B cell (primary cell): ENCODE results near the gene ACP7. TPM values are rescaled to one million over a fixed set of nuclear protein-coding genes. Genes with fewer than 3 reads are reported as not detected.

Experiments
- ATAC-seq: fragments of 200-7000 bp; cut with Tn5 transposase; one replicate; pipeline ENCODE4 v1.10.0; 2021; ENCODE audit warnings: low read depth, mild to moderate bottlenecking, moderate number of reproducible peaks, moderate library complexity
- CTCF ChIA-PET: fragments of 350-600 bp; sonication (Branson Sonifier 250); formaldehyde crosslinking; loops from one replicate; lab custom pipeline; 2021; ENCODE audit warnings: antibody characterized with exemption, inconsistent platforms; lab: Charles Lee
- POLR2A ChIA-PET: fragments of 350-600 bp; sonication (Branson Sonifier 250); formaldehyde crosslinking; loops from one replicate; lab custom pipeline; 2021; ENCODE audit warnings: antibody characterized with exemption; lab: Charles Lee
- DNase-seq: peaks from one replicate; pipeline ENCODE4 v3.0.0; 2013
- H2AFZ ChIP-seq: 2 replicates; pipeline ENCODE4 v1.6.1; 2012; ENCODE audit warnings: mild to moderate bottlenecking, low read depth, low read length; ENCODE audit not compliant: insufficient read depth, poor library complexity, severe bottlenecking
- H3K27ac ChIP-seq, 2 donors: 1 replicate in 1 of 2; 2 replicates in 1 of 2; pipeline ENCODE4 v1.5.1; 2012 to 2013; ENCODE audit warnings: low read length in 2 of 2, mild to moderate bottlenecking in 2 of 2, moderate library complexity in 1 of 2
- H3K27me3 ChIP-seq, 4 experiments: fragments of 200-600 bp in 1 of 4; sonication (generic) in 1 of 4; replicated peaks in 1 of 4; 1 replicate in 2 of 4; 2 replicates in 2 of 4; pipeline versions ENCODE4 v1.6.1 to v1.7.0; 2013 to 2016; ENCODE audit warnings: low read length in 3 of 4, mild to moderate bottlenecking in 2 of 4, mixed read lengths in 1 of 4, moderate library complexity in 1 of 4; ENCODE audit not compliant: insufficient read depth in 4 of 4, control insufficient read depth in 3 of 4; ENCODE audit errors: control extremely low read depth in 1 of 4
- H3K36me3 ChIP-seq, 2 experiments: replicated peaks in 1 of 2; 1 replicate in 1 of 2; 2 replicates in 1 of 2; pipeline versions ENCODE4 v1.6.1 to v1.7.1; 2013; ENCODE audit warnings: low read length in 1 of 2; ENCODE audit not compliant: insufficient read depth in 2 of 2, control insufficient read depth in 1 of 2; ENCODE audit errors: control extremely low read depth in 1 of 2, extremely low read depth in 1 of 2
- H3K4me1 ChIP-seq, 2 donors: fragments of 200-600 bp in 1 of 2; sonication (generic) in 1 of 2; 1 replicate in 1 of 2; 2 replicates in 1 of 2; pipeline versions ENCODE4 v1.5.1 to v1.6.1; 2013 to 2017; ENCODE audit warnings: low read length in 2 of 2; ENCODE audit not compliant: control insufficient read depth in 2 of 2, insufficient read depth in 2 of 2
- H3K4me2 ChIP-seq: replicated peaks from 2 replicates; pipeline ENCODE3; 2012; ENCODE audit warnings: mild to moderate bottlenecking, low read depth, low read length; ENCODE audit not compliant: poor library complexity, severe bottlenecking
- H3K4me3 ChIP-seq, 5 experiments: fragments of 200-600 bp in 1 of 5; sonication (generic) in 1 of 5; 1 replicate in 3 of 5; 2 replicates in 2 of 5; pipeline versions ENCODE4 v1.5.1 to v1.7.0; 2011 to 2016; ENCODE audit warnings: low read length in 4 of 5, mild to moderate bottlenecking in 4 of 5, low read depth in 2 of 5, control low read depth in 1 of 5, moderate library complexity in 1 of 5; ENCODE audit not compliant: insufficient read depth in 1 of 5; ENCODE audit errors: control extremely low read depth in 1 of 5, extremely low read depth in 1 of 5
- H3K79me2 ChIP-seq: fragments of 200-600 bp; sonication (generic); one replicate; pipeline ENCODE4 v1.6.0; 2016; ENCODE audit warnings: low read length; ENCODE audit not compliant: control insufficient read depth, insufficient read depth
- H3K9ac ChIP-seq: fragments of 200-600 bp; sonication (generic); 2 replicates; pipeline ENCODE4 v1.6.1; 2017; ENCODE audit warnings: mild to moderate bottlenecking, low read length, moderate library complexity
- H3K9me3 ChIP-seq, 3 donors: one replicate each; pipeline versions ENCODE4 v1.6.1 to v1.7.1; 2013; ENCODE audit warnings: low read length in 2 of 3; ENCODE audit not compliant: control insufficient read depth in 2 of 3, insufficient read depth in 1 of 3; ENCODE audit errors: control extremely low read depth in 1 of 3
- H4K20me1 ChIP-seq: 2 replicates; pipeline ENCODE4 v1.6.0; 2012; ENCODE audit warnings: mild to moderate bottlenecking, low read length; ENCODE audit not compliant: insufficient read depth, control insufficient read depth, poor library complexity, severe bottlenecking
- H3K27ac Mint-ChIP-seq: one replicate; pipeline ENCODE4 v1.8.0; 2021; ENCODE audit warnings: mixed read lengths
- H3K27me3 Mint-ChIP-seq: one replicate; pipeline ENCODE4 v1.8.0; 2021; ENCODE audit warnings: mixed read lengths
- H3K4me1 Mint-ChIP-seq: one replicate; pipeline ENCODE4 v1.8.0; 2021; ENCODE audit warnings: mixed read lengths
- H3K4me3 Mint-ChIP-seq: one replicate; pipeline ENCODE4 v1.8.0; 2021; ENCODE audit warnings: mixed read lengths
- H3K9me3 Mint-ChIP-seq: one replicate; pipeline ENCODE4 v1.8.0; 2022; ENCODE audit warnings: mixed read lengths; ENCODE audit not compliant: insufficient read depth
- CTCF ChIP-seq: fragments of 200-600 bp; IDR thresholded peaks from one replicate; pipeline ENCODE4 v1.8.0; 2022; ENCODE audit warnings: antibody characterized with exemption, mild to moderate bottlenecking
- EZH2 ChIP-seq: IDR thresholded peaks from 2 replicates; pipeline ENCODE4 v1.6.1; 2012; ENCODE audit warnings: borderline replicate concordance, low read depth, mild to moderate bottlenecking, moderate library complexity, low read length; ENCODE audit not compliant: insufficient read depth, poor library complexity, severe bottlenecking
- WGBS: methylation state at CpG from one replicate; pipeline ENCODE4 v1.1.5; 2013; ENCODE audit warnings: missing lambda C conversion rate; ENCODE audit not compliant: insufficient coverage; 5-methylcytosine and 5-hydroxymethylcytosine counted together
- intact Hi-C: fragments of 100-400 bp; cut with micrococcal nuclease; formaldehyde crosslinking; loops from one replicate; pipeline ENCODE4 v1.10.0; 2022
- polyA plus RNA-seq: library from polyadenylated mRNA; depleted of rRNA; stranded (reverse); fragments of >200 nt; gene quantifications from 2 replicates; pipeline ENCODE4 v1.2.3, GENCODE V29; 2012
- total RNA-seq, 2 donors: library from RNA; stranded (reverse); fragments of 120-200 nt in 1 of 2; gene quantifications; 1 replicate in 1 of 2; 2 replicates in 1 of 2; pipeline versions ENCODE4 v1.2.3 to v1.2.4, GENCODE V29; 2013 to 2022

ACP7 gene
- total and polyA plus RNA-seq, 2 donors (not counting 1 experiment from before 2014, with no cell fraction given), result not detected

GRCh38 chr19:39060171-39060570 is 24.0 kb upstream of the ACP7 start:
- ATAC-seq, result no peak
- H3K4me3 Mint-ChIP-seq, result no peak overlapping the region
- Histone ChIP-seq H3K4me1 (no peaks in the 10 kb centered on the region), H2AFZ (no peak overlapping the region), H3K9me3 (no peaks in the 10 kb centered on the region), H4K20me1 (no peaks in the 10 kb centered on the region), H3K4me2 (no peak overlapping the region), H3K4me3 (no peak overlapping the region), H3K9ac (no peak overlapping the region), H3K79me2 (no peaks in the 10 kb centered on the region), H3K36me3 (no peaks in the 10 kb centered on the region), H3K27ac (no peak overlapping the region), H3K27me3 (peaks cover 0 to 3% (median 0%) of the 10 kb centered on the region in 4 experiments)
- H3K4me1 Mint-ChIP-seq, result no peaks in the 10 kb centered on the region
- no peak for DNase-seq
- TF ChIP-seq EZH2, result no peak
- no peak for TF ChIP-seq CTCF
- H3K27me3 Mint-ChIP-seq, result no peaks in the 10 kb centered on the region
- POLR2A ChIA-PET, result no interaction called here
- WGBS, result 46% methylated on average over 2 of the region's 4 CpGs
- H3K9me3 Mint-ChIP-seq, result no peaks in the 10 kb centered on the region
- intact Hi-C loops, result no loop called here
- no peak overlapping the region for H3K27ac Mint-ChIP-seq
- CTCF ChIA-PET, result no interaction called here

GRCh38 chr19:39064405-39064804 is 19.8 kb upstream of the ACP7 start:
- no peaks in the 10 kb centered on the region for H3K9me3 ChIP-seq
- no peak overlapping the region for H3K27ac ChIP-seq
- no peaks in the 10 kb centered on the region for H3K79me2 ChIP-seq
- intact Hi-C loops, result no loop called here
- no peak overlapping the region for H2AFZ ChIP-seq
- no peak overlapping the region for H3K4me3 Mint-ChIP-seq
- H3K9me3 Mint-ChIP-seq, result no peaks in the 10 kb centered on the region
- CTCF ChIA-PET, result no interaction called here
- H3K27me3 Mint-ChIP-seq, result peaks cover 10% of the 10 kb centered on the region
- DNase-seq (no peak), ATAC-seq (no peak)
- no peaks in the 10 kb centered on the region for H3K4me1 ChIP-seq
- H3K36me3 ChIP-seq, result no peaks in the 10 kb centered on the region
- 91% methylated on average over 5 of the region's 6 CpGs for WGBS
- no peak overlapping the region for H3K4me2 ChIP-seq
- no peaks in the 10 kb centered on the region for H3K4me1 Mint-ChIP-seq
- H3K27ac Mint-ChIP-seq, result no peak overlapping the region
- H4K20me1 ChIP-seq, result no peaks in the 10 kb centered on the region
- H3K27me3 ChIP-seq, result peaks cover 0 to 3% (median 0%) of the 10 kb centered on the region in 4 experiments
- no peak for TF ChIP-seq CTCF
- no peak for TF ChIP-seq EZH2
- no peak overlapping the region for H3K9ac ChIP-seq
- H3K4me3 ChIP-seq, result no peak overlapping the region
- POLR2A ChIA-PET, result no interaction called here
